ENCODE measurements around the gene SKI.
A peak's percentile ranks its signal among the peaks of the same experiment; 100 is the strongest.

The SKI gene

GRCh38 chr1:2189459-2190425 is 38.4 kb upstream of the SKI start:
- DNase-seq (ENCODE audit: low spot score in 2 of 2): peak; percentile 78 to 91
- peak overlapping the region; percentile 50 for H3K27ac Mint-ChIP-seq
- H3K4me3 Mint-ChIP-seq: peak overlapping the region; percentile 75
- peaks cover 39% of the 10 kb centered on the region for H3K36me3 Mint-ChIP-seq
- peaks cover 21% of the 10 kb centered on the region for H3K4me1 Mint-ChIP-seq
- ATAC-seq: peak; percentile 92
- no peaks in the 10 kb centered on the region for H3K9me3 Mint-ChIP-seq

GRCh38 chr1:2190491-2190976 is 37.6 kb upstream of the SKI start:
- DNase-seq (ENCODE audit: low spot score in 2 of 2): no peak
- Mint-ChIP-seq H3K27ac (peak overlapping the region; percentile 58), H3K4me3 (peak overlapping the region; percentile 75), H3K36me3 (peaks cover 31% of the 10 kb centered on the region), H3K9me3 (no peaks in the 10 kb centered on the region), H3K4me1 (peaks cover 21% of the 10 kb centered on the region)
- no peak for ATAC-seq

GRCh38 chr1:2192031-2192995 is 35.8 kb upstream of the SKI start:
- Mint-ChIP-seq H3K4me3 (peak overlapping the region; percentile 81), H3K36me3 (peaks cover 31% of the 10 kb centered on the region), H3K4me1 (peaks cover 21% of the 10 kb centered on the region), H3K9me3 (no peaks in the 10 kb centered on the region), H3K27ac (no peak overlapping the region)
- no peak for DNase-seq (ENCODE audit: low spot score in 2 of 2)
- no peak for ATAC-seq

GRCh38 chr1:2193514-2194281 is 34.4 kb upstream of the SKI start:
- ATAC-seq: no peak
- no peaks in the 10 kb centered on the region for H3K9me3 Mint-ChIP-seq
- H3K36me3 Mint-ChIP-seq: peaks cover 31% of the 10 kb centered on the region
- peaks cover 25% of the 10 kb centered on the region for H3K4me1 Mint-ChIP-seq
- H3K27ac Mint-ChIP-seq: peak overlapping the region; percentile 86
- H3K4me3 Mint-ChIP-seq: peak overlapping the region; percentile 81
- no peak for DNase-seq (ENCODE audit: low spot score in 2 of 2)

GRCh38 chr1:2194319-2194897 is 33.7 kb upstream of the SKI start, which contains the start of gene FAAP20:
FAAP20 (minus strand) TSS chr1:2194772; CDS start chr1:2194749, 23 bp downstream.
- peaks cover 26% of the 10 kb centered on the region for H3K36me3 Mint-ChIP-seq
- peak; percentile 66 for ATAC-seq

GRCh38 chr1:2194898-2195673 is 33.0 kb upstream of the SKI start:
- Mint-ChIP-seq H3K4me3 (peak overlapping the region; percentile 81), H3K4me1 (peaks cover 29% of the 10 kb centered on the region), H3K27ac (peak overlapping the region; percentile 89), H3K36me3 (peaks cover 24% of the 10 kb centered on the region), H3K9me3 (no peaks in the 10 kb centered on the region)
- ATAC-seq (peak; percentile 84), DNase-seq (ENCODE audit: low spot score in 2 of 2) (peak; percentile 93 to 96)

More at GRCh38 chr1:2194319-2194897, 33.7 kb upstream of the SKI start, which contains the start of gene FAAP20:
- no peak for DNase-seq (ENCODE audit: low spot score in 2 of 2)
- Mint-ChIP-seq H3K9me3 (no peaks in the 10 kb centered on the region), H3K4me3 (peak within 1 kb of the TSS; percentile 81), H3K27ac (peak within 1 kb of the TSS; percentile 89), H3K4me1 (peaks cover 28% of the 10 kb centered on the region)

GRCh38 chr1:2195785-2196184 is 32.3 kb upstream of the SKI start:
- Mint-ChIP-seq H3K36me3 (peaks cover 21% of the 10 kb centered on the region), H3K4me3 (peak overlapping the region; percentile 81), H3K4me1 (peaks cover 29% of the 10 kb centered on the region), H3K27ac (peak overlapping the region; percentile 89), H3K9me3 (no peaks in the 10 kb centered on the region)
- DNase-seq (ENCODE audit: low spot score in 2 of 2): no peak
- ATAC-seq: no peak

- no peak overlapping the region for H3K4me3 Mint-ChIP-seq
- H3K27ac Mint-ChIP-seq: no peak overlapping the region
- peaks cover 19% of the 10 kb centered on the region for H3K4me1 Mint-ChIP-seq
- H3K36me3 Mint-ChIP-seq: peaks cover 11% of the 10 kb centered on the region
- DNase-seq (ENCODE audit: low spot score in 2 of 2) (no peak), ATAC-seq (no peak)
- no peaks in the 10 kb centered on the region for H3K9me3 Mint-ChIP-seq
Observed at GRCh38 chr1:2196901-2197638, 31.0 kb upstream of the SKI start.

GRCh38 chr1:2197707-2198165 is 30.4 kb upstream of the SKI start:
- peak overlapping the region; percentile 85 for H3K27ac Mint-ChIP-seq
- no peaks in the 10 kb centered on the region for H3K9me3 Mint-ChIP-seq
- peaks cover 11% of the 10 kb centered on the region for H3K36me3 Mint-ChIP-seq
- DNase-seq (ENCODE audit: low spot score in 2 of 2): no peak
- ATAC-seq: no peak
- H3K4me1 Mint-ChIP-seq: peaks cover 19% of the 10 kb centered on the region
- H3K4me3 Mint-ChIP-seq: no peak overlapping the region

- Mint-ChIP-seq H3K4me1 (peaks cover 19% of the 10 kb centered on the region), H3K9me3 (no peaks in the 10 kb centered on the region), H3K27ac (peak overlapping the region; percentile 85), H3K36me3 (peaks cover 6% of the 10 kb centered on the region), H3K4me3 (peak overlapping the region; percentile 76)
- ATAC-seq (no peak), DNase-seq (ENCODE audit: low spot score in 2 of 2) (no peak)
Observed at GRCh38 chr1:2198571-2198970, 29.5 kb upstream of the SKI start.

- peak overlapping the region; percentile 76 for H3K4me3 Mint-ChIP-seq
- H3K27ac Mint-ChIP-seq: peak overlapping the region; percentile 85
- ATAC-seq: peak; percentile 72
Observed at GRCh38 chr1:2199042-2199810, 28.9 kb upstream of the SKI start.

GRCh38 chr1:2200308-2200943 is 27.7 kb upstream of the SKI start:
- Mint-ChIP-seq H3K4me1 (peaks cover 19% of the 10 kb centered on the region), H3K36me3 (no peaks in the 10 kb centered on the region), H3K27ac (peak overlapping the region; percentile 85), H3K9me3 (no peaks in the 10 kb centered on the region), H3K4me3 (peak overlapping the region; percentile 76)
- DNase-seq (ENCODE audit: low spot score in 2 of 2): no peak
- ATAC-seq: no peak

More at GRCh38 chr1:2199042-2199810, 28.9 kb upstream of the SKI start:
- no peaks in the 10 kb centered on the region for H3K9me3 Mint-ChIP-seq
- peaks cover 19% of the 10 kb centered on the region for H3K4me1 Mint-ChIP-seq
- H3K36me3 Mint-ChIP-seq: no peaks in the 10 kb centered on the region
- DNase-seq (ENCODE audit: low spot score in 2 of 2): peak; percentile 53 to 86

All from stimulated activated effector memory CD8-positive, alpha-beta T cell treated with anti-CD3 and anti-CD28 coated beads, Interleukin-12 subunit alpha, Interleukin-12 subunit beta, amount 100 ng/mL, for 72 hours (primary cell).